Measurements from ENCODE around the gene PIK3C3.

DNA sequence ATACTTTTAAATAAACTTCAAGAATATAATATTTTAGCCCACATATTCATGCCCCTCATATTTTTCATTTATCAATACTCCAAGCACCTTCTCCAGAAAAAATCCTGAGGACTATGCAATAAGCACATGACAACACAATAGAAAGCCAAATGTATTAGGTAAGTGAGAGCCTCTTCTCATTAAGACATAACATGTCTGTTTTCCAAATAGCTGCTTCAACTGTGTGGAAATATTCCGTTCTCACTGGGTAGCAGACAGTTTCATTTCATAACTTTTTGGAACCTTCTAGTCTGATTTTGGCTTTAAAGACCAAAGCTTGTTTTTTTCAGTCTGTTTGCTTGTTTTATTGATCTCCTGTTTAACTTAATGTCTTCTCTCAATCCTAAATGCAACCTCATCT is 137.8 kb downstream of the PIK3C3 start:
- TF ChIP-seq, protein P1, sequence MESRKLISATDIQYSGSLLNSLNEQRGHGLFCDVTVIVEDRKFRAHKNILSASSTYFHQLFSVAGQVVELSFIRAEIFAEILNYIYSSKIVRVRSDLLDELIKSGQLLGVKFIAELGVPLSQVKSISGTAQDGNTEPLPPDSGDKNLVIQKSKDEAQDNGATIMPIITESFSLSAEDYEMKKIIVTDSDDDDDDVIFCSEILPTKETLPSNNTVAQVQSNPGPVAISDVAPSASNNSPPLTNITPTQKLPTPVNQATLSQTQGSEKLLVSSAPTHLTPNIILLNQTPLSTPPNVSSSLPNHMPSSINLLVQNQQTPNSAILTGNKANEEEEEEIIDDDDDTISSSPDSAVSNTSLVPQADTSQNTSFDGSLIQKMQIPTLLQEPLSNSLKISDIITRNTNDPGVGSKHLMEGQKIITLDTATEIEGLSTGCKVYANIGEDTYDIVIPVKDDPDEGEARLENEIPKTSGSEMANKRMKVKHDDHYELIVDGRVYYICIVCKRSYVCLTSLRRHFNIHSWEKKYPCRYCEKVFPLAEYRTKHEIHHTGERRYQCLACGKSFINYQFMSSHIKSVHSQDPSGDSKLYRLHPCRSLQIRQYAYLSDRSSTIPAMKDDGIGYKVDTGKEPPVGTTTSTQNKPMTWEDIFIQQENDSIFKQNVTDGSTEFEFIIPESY (CRISPR knock-in tag; IDR thresholded peaks at IDR 0.05) = no peak
- TF ChIP-seq HDAC1 (IDR thresholded peaks at IDR 0.05) (no peak), ATF3 (IDR thresholded peaks at IDR 0.05) (no peak), ATF3 (CRISPR knock-in tag; conservative IDR thresholded peaks at IDR 0.05) (no peak), MECOM (CRISPR knock-in tag; IDR thresholded peaks at IDR 0.05) (no peak), ZBTB40 (IDR thresholded peaks at IDR 0.05) (no peak), ZBTB40 (CRISPR knock-in tag; IDR thresholded peaks at IDR 0.05) (no peak), PHF8 (IDR thresholded peaks at IDR 0.05; ENCODE audit: borderline replicate concordance, low read length) (no peak), E2F6 (IDR thresholded peaks at IDR 0.05; ENCODE audit: borderline replicate concordance in 1 of 2, extremely low read depth in 1 of 2, insufficient read depth in 1 of 2, insufficient read length in 1 of 2, low read depth in 1 of 2, low read length in 1 of 2, poor library complexity in 1 of 2, severe bottlenecking in 1 of 2) (no peak), JUNB (CRISPR knock-in tag; conservative IDR thresholded peaks at IDR 0.05) (no peak), RAD21 (CRISPR knock-in tag; conservative IDR thresholded peaks at IDR 0.05 in 1 of 2, IDR thresholded peaks at IDR 0.05 in 1 of 2) (no peak)
- TF ChIP-seq, protein P2, sequence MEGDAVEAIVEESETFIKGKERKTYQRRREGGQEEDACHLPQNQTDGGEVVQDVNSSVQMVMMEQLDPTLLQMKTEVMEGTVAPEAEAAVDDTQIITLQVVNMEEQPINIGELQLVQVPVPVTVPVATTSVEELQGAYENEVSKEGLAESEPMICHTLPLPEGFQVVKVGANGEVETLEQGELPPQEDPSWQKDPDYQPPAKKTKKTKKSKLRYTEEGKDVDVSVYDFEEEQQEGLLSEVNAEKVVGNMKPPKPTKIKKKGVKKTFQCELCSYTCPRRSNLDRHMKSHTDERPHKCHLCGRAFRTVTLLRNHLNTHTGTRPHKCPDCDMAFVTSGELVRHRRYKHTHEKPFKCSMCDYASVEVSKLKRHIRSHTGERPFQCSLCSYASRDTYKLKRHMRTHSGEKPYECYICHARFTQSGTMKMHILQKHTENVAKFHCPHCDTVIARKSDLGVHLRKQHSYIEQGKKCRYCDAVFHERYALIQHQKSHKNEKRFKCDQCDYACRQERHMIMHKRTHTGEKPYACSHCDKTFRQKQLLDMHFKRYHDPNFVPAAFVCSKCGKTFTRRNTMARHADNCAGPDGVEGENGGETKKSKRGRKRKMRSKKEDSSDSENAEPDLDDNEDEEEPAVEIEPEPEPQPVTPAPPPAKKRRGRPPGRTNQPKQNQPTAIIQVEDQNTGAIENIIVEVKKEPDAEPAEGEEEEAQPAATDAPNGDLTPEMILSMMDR (IDR thresholded peaks at IDR 0.05 in 2 of 3, conservative IDR thresholded peaks at IDR 0.05 in 1 of 3; ENCODE audit: insufficient read depth in 2 of 3, low read depth in 1 of 3, low read length in 3 of 3) = no peak
- TF ChIP-seq, protein P3, sequence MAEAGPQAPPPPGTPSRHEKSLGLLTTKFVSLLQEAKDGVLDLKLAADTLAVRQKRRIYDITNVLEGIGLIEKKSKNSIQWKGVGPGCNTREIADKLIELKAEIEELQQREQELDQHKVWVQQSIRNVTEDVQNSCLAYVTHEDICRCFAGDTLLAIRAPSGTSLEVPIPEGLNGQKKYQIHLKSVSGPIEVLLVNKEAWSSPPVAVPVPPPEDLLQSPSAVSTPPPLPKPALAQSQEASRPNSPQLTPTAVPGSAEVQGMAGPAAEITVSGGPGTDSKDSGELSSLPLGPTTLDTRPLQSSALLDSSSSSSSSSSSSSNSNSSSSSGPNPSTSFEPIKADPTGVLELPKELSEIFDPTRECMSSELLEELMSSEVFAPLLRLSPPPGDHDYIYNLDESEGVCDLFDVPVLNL (CRISPR knock-in tag; IDR thresholded peaks at IDR 0.05; ENCODE audit: low read depth) = no peak
